LHCN-M2 (cell line): ENCODE data around the gene GTF2I. TPM values are rescaled to one million over a fixed set of nuclear protein-coding genes. Genes with fewer than 3 reads are reported as not detected.
"Not testable (repeated sequence)": the region's sequence is repeated elsewhere in the genome, so short reads cannot be mapped to it uniquely, and the experiment has no call there.

Experiments
- DNase-seq: peaks from one replicate; pipeline ENCODE4 v3.0.0-alpha.2; 2012; ENCODE audit warnings: low read depth
- total RNA-seq: library from RNA; depleted of rRNA; stranded (reverse); fragments of >200 nt; gene quantifications from 2 replicates; pipeline ENCODE4 v1.2.3, GENCODE V29; 2014

GTF2I gene
- total RNA-seq, 1 experiment from 2014 or later: 180 TPM

DNA sequence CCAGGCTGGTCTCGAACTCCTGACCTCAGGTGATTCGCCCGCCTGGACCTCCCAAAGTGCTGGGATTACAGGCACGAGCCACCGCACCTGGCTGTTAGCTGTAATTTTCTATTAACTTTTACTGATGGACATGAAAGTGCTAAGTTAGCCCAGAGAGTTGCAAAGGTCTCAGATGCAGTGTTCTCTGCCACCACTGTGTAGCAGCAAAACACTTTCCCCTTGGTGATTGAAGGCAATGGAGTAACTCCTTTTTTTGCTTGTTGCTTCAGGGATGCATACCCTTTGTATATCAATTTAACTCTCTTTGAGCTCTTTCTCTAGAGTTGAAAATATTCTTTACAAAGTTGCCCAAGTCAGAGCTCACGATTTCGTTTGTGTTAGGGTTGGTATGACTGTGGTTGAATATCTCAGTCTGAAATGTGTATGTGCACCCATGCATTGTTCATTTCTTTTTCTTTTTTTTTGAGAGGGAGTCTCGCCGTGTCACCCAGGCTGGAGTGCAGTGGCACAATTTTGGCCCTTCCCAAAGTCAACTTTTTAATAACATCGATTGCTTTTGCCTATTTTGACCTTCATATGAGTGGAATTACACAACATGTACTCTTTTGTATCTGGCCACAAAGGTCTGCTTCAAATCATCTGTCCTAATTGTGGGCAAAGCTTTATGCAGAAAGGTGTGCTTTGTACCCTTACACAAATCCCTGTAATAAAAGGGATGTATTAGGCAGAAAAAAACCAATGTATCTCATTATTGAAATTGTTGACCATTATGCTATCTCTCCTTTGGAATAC, 52.6 kb downstream of the GTF2I start:
- DNase-seq: no peak

DNA sequence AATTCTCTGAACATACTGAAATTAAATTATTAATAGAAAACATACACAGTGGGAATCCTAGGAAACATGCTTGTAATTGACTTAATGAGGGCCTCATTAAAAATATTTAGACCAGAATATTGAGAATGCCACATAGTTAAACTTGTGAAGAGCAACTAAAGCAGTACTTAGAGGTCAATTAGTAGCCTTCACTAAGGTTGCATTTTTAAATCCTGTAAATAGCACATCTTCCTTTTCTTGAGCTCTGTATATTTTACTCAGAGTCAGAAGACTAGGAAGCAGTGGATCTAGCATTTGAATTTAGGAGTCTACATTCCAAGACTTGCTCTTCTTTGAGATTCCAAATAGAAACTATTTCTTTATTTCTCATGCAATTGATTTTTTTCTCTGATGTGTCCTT, 56.0 kb downstream of the GTF2I start:
- no peak for DNase-seq

- DNase-seq: no peak
Observed at GRCh38 chr7:74717889-74718288, 60.4 kb downstream of the GTF2I start.

DNA sequence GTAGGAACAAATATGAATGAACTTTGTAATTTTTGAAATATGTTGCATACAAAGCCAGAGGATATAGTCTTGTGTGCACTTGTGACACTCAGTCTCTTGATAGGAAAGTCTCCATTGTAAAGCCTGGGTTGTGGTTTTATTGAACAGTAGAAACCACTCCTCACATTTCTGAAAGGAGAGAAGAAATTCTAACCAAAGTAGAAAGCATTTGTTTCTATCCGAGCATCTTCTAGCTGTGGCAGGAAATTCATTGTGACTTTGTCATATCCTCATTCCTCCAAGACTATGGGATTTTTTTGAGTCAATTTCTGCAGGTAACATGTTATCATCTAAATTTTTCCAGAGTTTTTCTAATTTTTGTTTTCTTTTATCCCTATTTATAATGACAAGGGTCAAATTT, 60.8 kb downstream of the GTF2I start:
- peak; percentile 15 for DNase-seq

DNA sequence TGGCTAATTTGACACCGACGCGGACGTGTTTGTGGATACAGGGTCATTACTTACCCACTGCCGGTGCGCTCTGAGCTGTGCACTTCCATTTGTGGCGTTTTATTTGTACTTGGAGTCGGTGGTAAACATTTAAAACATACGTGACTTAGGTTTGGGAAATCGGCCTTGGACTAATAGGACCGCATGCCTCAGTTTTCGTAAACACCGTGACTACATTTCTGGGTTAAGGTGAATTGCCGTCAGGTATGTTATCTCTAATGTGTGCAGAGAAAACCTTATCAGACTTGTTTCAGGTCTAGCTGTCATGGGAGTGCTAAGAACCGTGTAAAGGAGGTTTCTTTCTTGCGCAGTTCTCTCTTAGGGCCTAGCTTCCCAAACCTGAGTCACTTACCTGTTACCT, 64.6 kb downstream of the GTF2I start:
- DNase-seq: no peak

DNA sequence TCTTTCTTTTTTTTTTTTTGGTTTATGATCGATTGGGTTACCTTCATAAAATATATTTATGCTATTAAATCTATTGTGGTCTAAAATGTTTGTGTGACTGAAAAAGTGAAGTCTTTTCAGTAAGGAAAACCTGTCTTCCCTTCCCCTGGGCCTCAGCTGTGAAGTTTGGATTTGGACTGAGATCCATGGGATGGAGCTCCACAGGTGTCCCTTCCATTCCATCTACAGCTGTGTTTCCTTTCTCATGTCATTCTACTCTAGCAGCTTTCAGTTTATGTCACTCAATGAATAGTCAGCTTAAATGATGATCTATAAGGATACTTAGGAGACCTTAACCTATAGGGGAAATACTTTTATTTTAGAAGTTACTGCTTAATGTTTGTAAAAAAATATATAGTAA, 68.3 kb downstream of the GTF2I start:
- DNase-seq: no peak

GRCh38 chr7:74726309-74727101, 69.0 kb downstream of the GTF2I start:
- DNase-seq: no peak

- not testable (repeated sequence) for DNase-seq
Observed at GRCh38 chr7:74728686-74729085, 71.2 kb downstream of the GTF2I start.

GRCh38 chr7:74730186-74730585, 72.7 kb downstream of the GTF2I start:
- not testable (repeated sequence) for DNase-seq

DNA sequence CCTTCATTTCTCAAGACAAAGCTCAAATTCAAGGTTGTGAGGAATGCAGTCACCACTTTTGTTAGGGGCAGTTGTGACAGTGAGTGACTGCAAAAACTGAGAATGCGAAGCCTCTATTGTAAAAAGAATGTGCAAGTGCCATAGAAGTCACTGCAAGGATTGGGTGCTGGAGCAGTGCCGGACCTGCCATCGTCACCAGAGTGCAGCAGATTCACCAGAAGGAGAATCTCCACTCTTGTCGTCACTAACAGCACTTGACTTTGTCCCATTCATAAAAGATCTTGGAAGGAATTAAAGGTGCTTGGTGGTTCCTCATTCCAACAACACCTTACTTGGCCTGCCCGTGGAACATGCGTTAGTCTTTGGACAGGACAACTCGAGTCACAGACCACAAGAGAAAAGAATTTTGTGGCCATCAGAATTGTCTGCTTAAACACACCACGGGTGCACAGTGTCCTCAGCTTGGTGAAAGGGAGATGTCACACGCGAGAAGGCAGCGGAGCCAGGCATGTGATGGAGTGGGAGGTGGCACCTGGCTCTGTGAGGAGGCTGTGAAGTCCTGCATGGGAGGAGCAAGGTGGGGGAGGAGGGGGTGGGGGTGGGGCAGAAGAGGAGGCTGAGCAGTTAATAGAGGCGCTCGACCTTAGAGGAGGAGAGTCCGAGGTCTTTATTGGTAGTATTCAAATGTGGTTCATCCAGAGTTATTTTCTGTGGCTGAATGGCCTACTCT, 82.6 kb downstream of the GTF2I start:
- not testable (repeated sequence) for DNase-seq

- not testable (repeated sequence) for DNase-seq
Observed at GRCh38 chr7:74743936-74744557, 86.5 kb downstream of the GTF2I start.

GRCh38 chr7:74753921-74754482, 96.5 kb downstream of the GTF2I start:
- not testable (repeated sequence) for DNase-seq

- DNase-seq: not testable (repeated sequence)
Observed at GRCh38 chr7:74756673-74757072, 99.2 kb downstream of the GTF2I start.

DNA sequence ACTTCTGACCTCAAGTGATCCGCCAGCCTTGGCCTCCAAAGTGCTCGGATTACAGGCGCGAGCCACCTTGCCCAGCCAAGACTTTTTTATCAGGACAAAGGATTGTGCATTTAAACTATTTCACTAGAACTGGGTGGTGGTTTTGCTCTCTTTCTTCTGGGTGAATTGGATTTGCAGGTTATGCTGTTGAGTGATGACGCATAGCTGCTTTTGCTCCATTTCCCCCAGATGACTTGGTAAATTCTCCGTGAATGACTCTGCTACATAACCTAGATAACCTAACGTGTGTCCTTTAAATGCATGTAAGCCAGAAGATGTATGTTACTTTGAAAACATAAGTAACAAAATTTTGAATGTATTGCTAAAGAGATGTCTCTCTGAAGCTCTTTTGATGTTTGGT, 100.8 kb downstream of the GTF2I start:
- not testable (repeated sequence) for DNase-seq

DNA sequence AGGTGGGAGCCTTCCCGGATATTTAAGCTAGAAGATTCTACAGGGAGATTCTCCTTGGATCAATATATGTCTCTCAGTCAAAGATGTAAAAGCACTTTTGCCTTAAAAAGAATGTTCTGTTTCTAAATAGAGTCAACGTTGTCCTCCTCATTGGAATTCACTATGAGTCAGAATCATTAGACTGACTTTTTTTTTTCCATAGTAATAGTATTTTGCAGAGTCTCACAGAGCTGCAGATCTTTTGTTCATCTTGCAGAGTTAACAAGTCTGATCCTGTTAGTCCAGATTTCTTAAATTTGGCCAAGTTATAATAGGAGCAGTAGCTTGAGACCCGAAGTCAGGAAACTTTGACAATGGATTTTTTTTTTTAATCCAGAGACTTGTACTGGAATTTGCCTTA, 101.5 kb downstream of the GTF2I start:
- not testable (repeated sequence) for DNase-seq

DNA sequence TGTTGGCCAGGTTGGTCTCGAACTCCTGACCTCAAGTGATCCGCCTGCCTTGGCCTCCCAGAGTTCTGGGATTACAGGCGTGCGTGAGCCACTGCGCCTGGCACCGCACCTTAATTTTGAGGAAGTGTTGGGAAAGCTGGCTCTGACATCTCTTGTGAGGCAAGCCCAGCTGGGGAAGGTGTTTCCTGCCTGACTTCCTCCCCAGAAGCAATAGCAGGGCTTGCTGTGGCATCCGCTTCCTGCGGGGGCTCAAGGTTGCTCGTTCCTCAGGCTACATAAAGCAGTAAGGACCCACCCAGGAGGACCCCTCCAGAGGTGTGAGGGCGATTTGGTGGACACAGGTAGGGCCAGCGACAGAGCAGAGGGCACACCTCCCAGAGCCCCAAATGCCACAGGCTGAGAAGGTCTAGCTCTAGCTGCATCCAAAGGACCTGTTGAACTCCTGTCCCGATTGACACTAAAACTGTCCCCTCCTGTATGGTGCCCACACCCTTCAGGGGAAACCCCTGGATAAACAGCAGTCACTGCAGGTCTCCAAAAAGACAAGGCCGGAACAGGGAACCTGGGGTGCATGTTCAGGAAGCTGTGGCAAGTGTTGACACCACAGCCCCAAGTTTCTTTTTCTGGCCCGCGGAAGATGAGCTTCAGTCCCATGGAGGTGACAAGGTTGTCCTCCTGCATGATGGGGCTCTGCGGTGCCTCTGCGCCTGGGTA, 107.8 kb downstream of the GTF2I start:
- DNase-seq: not testable (repeated sequence)

DNA sequence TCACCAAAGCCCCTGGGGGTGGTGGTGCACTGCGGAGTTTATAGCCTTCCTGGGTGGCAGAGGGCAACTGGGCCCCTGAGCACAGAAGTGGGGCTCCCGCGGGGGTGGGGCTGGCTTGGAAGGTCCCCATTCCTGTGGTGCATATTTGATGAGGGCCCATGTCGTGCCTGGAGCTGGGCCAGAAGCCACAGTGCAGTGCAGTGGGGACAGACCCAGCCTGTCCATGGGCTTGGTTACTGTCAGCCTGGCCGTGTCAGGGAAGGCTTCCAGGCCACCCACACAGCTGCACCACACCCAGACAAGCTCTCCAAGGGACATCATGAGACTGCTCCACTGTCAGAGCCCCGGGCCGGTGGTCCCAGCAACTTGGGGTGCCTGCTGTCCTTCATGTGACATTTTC, 109.0 kb downstream of the GTF2I start:
- DNase-seq: not testable (repeated sequence)

GRCh38 chr7:74766991-74767390, 109.5 kb downstream of the GTF2I start:
- DNase-seq: not testable (repeated sequence)

DNA sequence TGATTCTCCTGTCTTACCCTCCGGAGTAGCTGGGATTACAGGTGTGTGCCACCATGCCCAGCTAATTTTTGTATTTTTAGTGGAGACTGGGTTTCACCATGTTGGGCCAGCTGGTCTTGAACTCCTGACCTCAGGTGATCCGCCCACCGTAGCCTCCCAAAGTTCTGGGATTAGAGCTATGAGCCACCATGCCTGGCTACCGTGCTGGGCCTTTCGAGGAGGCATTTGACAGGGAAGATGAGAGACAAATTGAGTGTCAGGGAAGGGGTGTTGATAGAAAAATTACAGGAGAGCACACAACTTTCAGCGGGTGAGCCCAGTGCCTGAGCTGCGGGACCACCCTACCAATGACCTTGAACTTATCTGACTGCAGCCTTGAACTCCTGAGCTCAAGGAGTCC, 112.5 kb downstream of the GTF2I start:
- not testable (repeated sequence) for DNase-seq

DNA sequence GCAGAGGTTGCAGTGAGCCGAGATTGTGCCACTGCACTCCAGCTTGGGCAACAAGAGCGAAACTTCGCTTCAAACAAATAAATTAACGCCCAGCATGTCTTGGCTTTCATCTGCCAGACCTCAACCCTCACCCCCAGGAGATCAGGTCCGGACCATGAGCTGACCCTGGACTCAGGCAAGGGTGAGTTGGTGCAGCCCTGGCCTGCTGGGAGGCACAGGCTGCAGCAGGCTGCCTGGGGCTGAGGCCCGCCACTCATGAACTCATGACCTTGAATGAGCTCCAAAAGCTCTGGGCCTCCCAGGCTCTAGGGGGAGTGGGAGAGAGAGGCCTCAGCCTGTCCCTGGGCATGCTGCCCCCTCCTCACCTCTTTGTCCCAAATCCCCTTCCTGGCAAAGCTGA, 114.6 kb downstream of the GTF2I start:
- DNase-seq: not testable (repeated sequence)
